Kidney (tissue), 14 donors: Measurements from ENCODE around the gene C8A. TPM values are rescaled to one million over a fixed set of nuclear protein-coding genes. Genes with fewer than 3 reads are reported as not detected.

Experiments used
- DNase-seq, 5 donors: peaks; one replicate each; pipeline ENCODE4 v3.0.0-alpha.2; 2013 to 2020
- FAIRE-seq: peaks from 2 replicates; lab custom pipeline; 2012; peaks lifted over from hg19 to GRCh38; lab: Jason Lieb, UNC
- H3K27ac ChIP-seq, 2 donors: one replicate each; pipeline ENCODE4 v1.7.0; 2013; ENCODE audit warnings: low read depth in 2 of 2, low read length in 2 of 2, inconsistent platforms in 1 of 2
- H3K27me3 ChIP-seq: one replicate; pipeline ENCODE4 v1.7.1; 2013; ENCODE audit warnings: low read length, inconsistent platforms; ENCODE audit not compliant: control insufficient read depth, insufficient read depth
- H3K36me3 ChIP-seq, 3 donors: one replicate each; pipeline versions ENCODE4 v1.7.0 to v1.7.1; 2013; ENCODE audit warnings: low read length in 3 of 3, control low read depth in 1 of 3, inconsistent platforms in 1 of 3; ENCODE audit not compliant: insufficient read depth in 3 of 3, control insufficient read depth in 2 of 3
- H3K4me1 ChIP-seq, 3 donors: one replicate each; pipeline versions ENCODE4 v1.7.0 to v1.7.1; 2013; ENCODE audit warnings: low read length in 3 of 3, inconsistent platforms in 1 of 3, low read depth in 1 of 3; ENCODE audit not compliant: control insufficient read depth in 2 of 3, insufficient read depth in 2 of 3
- H3K4me3 ChIP-seq, 3 donors: one replicate each; pipeline versions ENCODE4 v1.7.0 to v1.8.1; 2013; ENCODE audit warnings: low read length in 3 of 3, control low read depth in 1 of 3, inconsistent platforms in 1 of 3
- H3K9ac ChIP-seq, 3 donors: one replicate each; pipeline versions ENCODE4 v1.7.0 to v1.7.1; 2013; ENCODE audit warnings: low read length in 3 of 3, control low read depth in 1 of 3, inconsistent platforms in 1 of 3
- H3K9me3 ChIP-seq, 3 donors: one replicate each; pipeline versions ENCODE4 v1.7.0 to v1.7.1; 2013; ENCODE audit warnings: low read length in 3 of 3, control low read depth in 1 of 3, inconsistent platforms in 1 of 3; ENCODE audit not compliant: control insufficient read depth in 2 of 3, insufficient read depth in 1 of 3
- CTCF ChIP-seq: IDR thresholded peaks from 3 replicates; pipeline ENCODE4 v1.5.1; 2012; ENCODE audit warnings: mild to moderate bottlenecking, moderate library complexity, borderline replicate concordance; ENCODE audit not compliant: insufficient read depth; ENCODE audit errors: extremely low read depth
- intact Hi-C: fragments of 100-400 bp; cut with DNase I; formaldehyde crosslinking; loops from one replicate; pipeline ENCODE4 v1.11.1; 2022
- polyA plus RNA-seq: library from polyadenylated mRNA; stranded (reverse); fragments of 350-450 nt; fragmentation: Illumina TruSeq; extraction: RNeasy Lipid Tissue Mini Kit (QIAGEN cat#74804); gene quantifications from one replicate; pipeline ENCODE4 v1.2.3, GENCODE V29; 2014; ENCODE audit warnings: low read depth, low replicate concordance; ENCODE audit not compliant: insufficient read depth
- total RNA-seq: library from RNA; stranded (reverse); fragmentation: NEBNext Ultra II Directional; extraction: Animal tissue kit (Norgen Biotek cat#: 25700); gene quantifications from one replicate; pipeline ENCODE4 v1.2.1, GENCODE V29; 2021
- donor health status: control.
- donor health status: control.
- donor health status: control.
- donor health status: control.
- donor health status: control.
- donor health status: DM: yes; HTN: yes; CAD: no.
- donor health status: Normal renal cell carcinoma (clear cell type).

C8A gene
- total and polyA plus RNA-seq, 2 donors from 2014 or later, result 0.09 TPM; not detected in 1

DNA sequence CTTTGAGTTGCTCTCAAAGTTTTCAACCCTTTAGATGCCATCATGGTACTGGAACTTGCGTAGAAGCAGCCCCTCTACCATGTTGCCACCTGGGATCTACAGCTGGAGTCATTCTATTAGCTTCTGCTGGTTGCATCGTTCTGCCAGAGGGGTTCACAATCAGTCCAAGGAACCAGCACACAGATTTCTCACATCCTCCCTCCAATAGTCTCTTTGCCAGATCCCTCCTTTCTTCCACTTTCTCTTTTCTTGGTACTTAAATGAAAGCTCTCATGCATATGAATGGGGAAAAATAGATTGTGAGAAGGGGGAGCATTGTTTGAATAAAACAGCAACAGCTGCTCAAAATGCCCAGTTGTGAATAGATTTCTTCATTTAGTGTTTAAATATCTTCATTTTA lies 4.2 kb upstream of the C8A start:
- DNase-seq (no peak), FAIRE-seq (no peak)
- intact Hi-C loops, result no loop called here
- Histone ChIP-seq H3K4me3 (no peak overlapping the region), H3K36me3 (no peaks in the 10 kb centered on the region), H3K27me3 (no peaks in the 10 kb centered on the region), H3K9me3 (no peaks in the 10 kb centered on the region), H3K4me1 (no peaks in the 10 kb centered on the region), H3K27ac (no peak overlapping the region), H3K9ac (no peak overlapping the region)
- TF ChIP-seq CTCF, result no peak

DNA sequence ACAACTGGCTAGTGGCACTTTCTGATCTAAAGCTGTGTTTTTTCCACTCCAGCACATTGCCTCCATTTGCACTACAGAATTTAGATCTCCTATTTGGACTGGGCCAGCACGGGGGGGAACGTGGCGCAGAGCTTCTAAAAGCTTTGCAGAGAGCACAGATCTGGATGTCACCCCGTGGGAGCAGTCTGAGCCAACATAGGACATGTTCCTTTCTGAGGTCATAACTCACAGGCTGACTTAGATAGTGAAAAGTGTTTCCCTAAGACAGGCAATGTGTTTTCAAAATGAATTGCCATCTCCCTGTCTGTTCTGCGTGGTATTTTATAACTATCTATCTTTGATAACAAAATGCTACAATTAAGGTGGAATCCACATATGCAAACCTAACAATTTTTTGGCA lies 3.7 kb upstream of the C8A start:
- no peak overlapping the region for H3K9ac ChIP-seq
- no peaks in the 10 kb centered on the region for H3K4me1 ChIP-seq
- no peaks in the 10 kb centered on the region for H3K36me3 ChIP-seq
- H3K27ac ChIP-seq, result no peak overlapping the region
- H3K27me3 ChIP-seq, result no peaks in the 10 kb centered on the region
- FAIRE-seq (no peak), DNase-seq (no peak)
- H3K4me3 ChIP-seq, result no peak overlapping the region
- no peak for TF ChIP-seq CTCF
- no peaks in the 10 kb centered on the region for H3K9me3 ChIP-seq
- intact Hi-C loops, result no loop called here

DNA sequence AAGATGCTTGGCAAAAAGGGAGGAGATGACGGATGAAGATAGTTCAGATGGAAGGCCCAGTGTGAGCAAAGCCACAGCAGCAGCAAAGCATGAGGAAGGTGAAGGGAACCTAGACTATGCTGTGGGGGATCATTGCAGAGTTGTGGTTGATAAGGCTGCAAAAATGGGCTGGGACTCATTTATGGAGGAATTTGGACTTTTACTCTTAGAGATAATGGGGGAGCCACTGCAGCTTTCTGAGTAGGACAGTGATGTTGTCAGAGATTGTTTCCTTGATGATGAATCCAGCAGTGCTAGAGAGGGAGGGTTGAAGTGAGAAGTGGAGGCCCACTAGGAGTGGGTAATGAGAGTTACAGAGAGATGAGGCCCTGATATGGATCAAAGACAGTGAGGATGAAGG lies 2.1 kb upstream of the C8A start:
- H3K9ac ChIP-seq, result no peak overlapping the region
- no peak for TF ChIP-seq CTCF
- H3K36me3 ChIP-seq, result no peaks in the 10 kb centered on the region
- H3K27ac ChIP-seq, result no peak overlapping the region
- no peak for FAIRE-seq
- no peak overlapping the region for H3K4me3 ChIP-seq
- no peaks in the 10 kb centered on the region for H3K9me3 ChIP-seq
- DNase-seq, result no peak
- no peaks in the 10 kb centered on the region for H3K27me3 ChIP-seq
- intact Hi-C loops, result no loop called here
- no peaks in the 10 kb centered on the region for H3K4me1 ChIP-seq

GRCh38 chr1:56855190-56855589 lies 593 bp downstream of the C8A start:
- Histone ChIP-seq H3K4me3 (no peak overlapping the region), H3K27me3 (no peaks in the 10 kb centered on the region), H3K9ac (no peak overlapping the region), H3K9me3 (no peaks in the 10 kb centered on the region), H3K36me3 (no peaks in the 10 kb centered on the region), H3K4me1 (no peaks in the 10 kb centered on the region), H3K27ac (no peak overlapping the region)
- intact Hi-C loops, result no loop called here
- TF ChIP-seq CTCF, result no peak
- DNase-seq, result no peak
- FAIRE-seq, result no peak
